GM18951 (cell line): ENCODE data around the gene HTT.

Experiments
- POLR2A ChIP-seq: IDR thresholded peaks from 4 replicates; pipeline ENCODE4 v1.6.1; 2011; ENCODE audit warnings: mild to moderate bottlenecking; ENCODE audit not compliant: insufficient read length, insufficient read depth; ENCODE audit errors: extremely low read depth
- in situ Hi-C: fragments of 300-500 bp; cut with MboI; formaldehyde crosslinking; loops from one replicate; pipeline ENCODE4 v1.12.0; 2022; ENCODE audit warnings: low sequenced_read_pairs, mixed read lengths, inconsistent platforms; ENCODE audit not compliant: unreplicated experiment

HTT gene

GRCh38 chr4:3213106-3213425 lies 138.6 kb downstream of the HTT start:
- TF ChIP-seq POLR2A = no peak
- in situ Hi-C loops = no loop called here

GRCh38 chr4:3213661-3214250 lies 139.3 kb downstream of the HTT start:
- TF ChIP-seq POLR2A = no peak
- in situ Hi-C loops = no loop called here

GRCh38 chr4:3215256-3215655 lies 140.8 kb downstream of the HTT start:
- TF ChIP-seq POLR2A = no peak

GRCh38 chr4:3215733-3216132 lies 141.3 kb downstream of the HTT start:
- in situ Hi-C loops = no loop called here
- no peak for TF ChIP-seq POLR2A

More at GRCh38 chr4:3215256-3215655, 140.8 kb downstream of the HTT start:
- in situ Hi-C loops = no loop called here

GRCh38 chr4:3217266-3217665 lies 142.8 kb downstream of the HTT start:
- in situ Hi-C loops = no loop called here

GRCh38 chr4:3217771-3218170 lies 143.3 kb downstream of the HTT start:
- in situ Hi-C loops = no loop called here
- no peak for TF ChIP-seq POLR2A

More at GRCh38 chr4:3217266-3217665, 142.8 kb downstream of the HTT start:
- TF ChIP-seq POLR2A = no peak

GRCh38 chr4:3218824-3219760 lies 144.6 kb downstream of the HTT start:
- TF ChIP-seq POLR2A = no peak

GRCh38 chr4:3219761-3220475 lies 145.4 kb downstream of the HTT start:
- no peak for TF ChIP-seq POLR2A
- in situ Hi-C loops = no loop called here

More at GRCh38 chr4:3218824-3219760, 144.6 kb downstream of the HTT start:
- in situ Hi-C loops = no loop called here

- no peak for TF ChIP-seq POLR2A
- in situ Hi-C loops = no loop called here
Measured at GRCh38 chr4:3220476-3221183, 146.1 kb downstream of the HTT start.

GRCh38 chr4:3221184-3221494 lies 146.7 kb downstream of the HTT start:
- in situ Hi-C loops = no loop called here
- no peak for TF ChIP-seq POLR2A

- TF ChIP-seq POLR2A = no peak
Measured at GRCh38 chr4:3221996-3222395, 147.5 kb downstream of the HTT start.

GRCh38 chr4:3223346-3223745 lies 148.9 kb downstream of the HTT start:
- in situ Hi-C loops = no loop called here
- TF ChIP-seq POLR2A = no peak

More at GRCh38 chr4:3221996-3222395, 147.5 kb downstream of the HTT start:
- in situ Hi-C loops = no loop called here
